HCEC 1CT (cell line): ENCODE results near the gene OR2Y1.
"Not testable (repeated sequence)": the region's sequence is repeated elsewhere in the genome, so short reads cannot be mapped to it uniquely, and the experiment has no call there.

ENCODE experiments used
- DNase-seq: peaks from one replicate; pipeline ENCODE4 v3.0.0-alpha.2; 2017

Gene OR2Y1

GRCh38 chr5:180739958-180740357 is at the start of gene OR2Y1:
Gene OR2Y1 (minus strand): TSS chr5:180740058. CDS start chr5:180740058, 0 bp downstream.
- DNase-seq = no peak

GRCh38 chr5:180788651-180789410 is 49.0 kb upstream of the OR2Y1 start:
- not testable (repeated sequence) for DNase-seq

- no peak for DNase-seq
Measured at GRCh38 chr5:180787711-180788431, 48.0 kb upstream of the OR2Y1 start.

GRCh38 chr5:180786531-180787398 is 46.9 kb upstream of the OR2Y1 start:
- no peak for DNase-seq

GRCh38 chr5:180785794-180786221 is 46.0 kb upstream of the OR2Y1 start:
- peak; percentile 23 for DNase-seq

GRCh38 chr5:180785121-180785781 is 45.4 kb upstream of the OR2Y1 start:
- DNase-seq = peak; percentile 59

- peak; percentile 78 for DNase-seq
Measured at GRCh38 chr5:180784497-180785097, 44.7 kb upstream of the OR2Y1 start.

GRCh38 chr5:180783340-180784052 is 43.6 kb upstream of the OR2Y1 start:
- DNase-seq = no peak

GRCh38 chr5:180782748-180783147 is 42.9 kb upstream of the OR2Y1 start:
- no peak for DNase-seq

- not testable (repeated sequence) for DNase-seq
Measured at GRCh38 chr5:180781900-180782326, 42.1 kb upstream of the OR2Y1 start.

GRCh38 chr5:180779985-180780610 is 40.2 kb upstream of the OR2Y1 start:
- DNase-seq = no peak

GRCh38 chr5:180777475-180777874 is 37.6 kb upstream of the OR2Y1 start:
- no peak for DNase-seq

- DNase-seq = no peak
Measured at GRCh38 chr5:180776376-180776775, 36.5 kb upstream of the OR2Y1 start.

GRCh38 chr5:180775624-180776023 is 35.8 kb upstream of the OR2Y1 start:
- no peak for DNase-seq

GRCh38 chr5:180771839-180772238 is 32.0 kb upstream of the OR2Y1 start:
- DNase-seq = no peak

- no peak for DNase-seq
Measured at GRCh38 chr5:180769821-180770220, 30.0 kb upstream of the OR2Y1 start.

GRCh38 chr5:180755601-180756000 is 15.7 kb upstream of the OR2Y1 start:
- no peak for DNase-seq

- DNase-seq = no peak
Measured at GRCh38 chr5:180744253-180744652, 4.4 kb upstream of the OR2Y1 start.

- no peak for DNase-seq
Measured at GRCh38 chr5:180742727-180743126, 2.9 kb upstream of the OR2Y1 start.

- DNase-seq = not testable (repeated sequence)
Measured at GRCh38 chr5:180740953-180741352, 1.1 kb upstream of the OR2Y1 start.

GRCh38 chr5:180739271-180739670 is 587 bp downstream of the OR2Y1 start:
- DNase-seq = no peak
